Measurements from ENCODE around the gene BABAM2.

DNA sequence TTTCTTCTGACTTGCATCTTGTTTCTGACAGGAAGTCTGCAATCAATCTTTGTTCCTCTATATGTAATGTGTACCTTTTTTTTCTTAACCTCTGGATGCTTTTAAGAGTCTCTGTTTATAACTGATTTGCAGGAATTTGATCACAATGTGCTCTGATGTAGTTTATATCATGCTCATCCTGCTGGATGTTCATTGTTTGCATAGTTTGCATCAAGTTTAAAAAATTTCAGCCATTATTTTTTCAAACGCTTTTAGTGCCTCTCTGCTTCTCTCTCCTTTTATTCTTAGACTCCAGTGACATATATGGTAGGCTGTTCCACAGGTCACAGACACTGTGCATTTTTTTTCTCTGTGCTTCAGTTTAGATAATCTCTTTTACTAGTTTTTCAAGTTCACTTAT is 24.3 kb upstream of the BABAM2 start:
- TF ChIP-seq POLR2A (IDR thresholded peaks at IDR 0.05): no peak
- TF ChIP-seq, protein P1, sequence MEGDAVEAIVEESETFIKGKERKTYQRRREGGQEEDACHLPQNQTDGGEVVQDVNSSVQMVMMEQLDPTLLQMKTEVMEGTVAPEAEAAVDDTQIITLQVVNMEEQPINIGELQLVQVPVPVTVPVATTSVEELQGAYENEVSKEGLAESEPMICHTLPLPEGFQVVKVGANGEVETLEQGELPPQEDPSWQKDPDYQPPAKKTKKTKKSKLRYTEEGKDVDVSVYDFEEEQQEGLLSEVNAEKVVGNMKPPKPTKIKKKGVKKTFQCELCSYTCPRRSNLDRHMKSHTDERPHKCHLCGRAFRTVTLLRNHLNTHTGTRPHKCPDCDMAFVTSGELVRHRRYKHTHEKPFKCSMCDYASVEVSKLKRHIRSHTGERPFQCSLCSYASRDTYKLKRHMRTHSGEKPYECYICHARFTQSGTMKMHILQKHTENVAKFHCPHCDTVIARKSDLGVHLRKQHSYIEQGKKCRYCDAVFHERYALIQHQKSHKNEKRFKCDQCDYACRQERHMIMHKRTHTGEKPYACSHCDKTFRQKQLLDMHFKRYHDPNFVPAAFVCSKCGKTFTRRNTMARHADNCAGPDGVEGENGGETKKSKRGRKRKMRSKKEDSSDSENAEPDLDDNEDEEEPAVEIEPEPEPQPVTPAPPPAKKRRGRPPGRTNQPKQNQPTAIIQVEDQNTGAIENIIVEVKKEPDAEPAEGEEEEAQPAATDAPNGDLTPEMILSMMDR (IDR thresholded peaks at IDR 0.05): no peak

All from heart left ventricle (tissue), 13 donors.